Measurements from ENCODE around the gene BRPF1. TPM values are rescaled to one million over a fixed set of nuclear protein-coding genes. Genes with fewer than 3 reads are reported as not detected.

BRPF1 gene
- polyA plus RNA-seq, 1 of the 3 experiments (the other 2 are of a cell fraction), result 13.0 TPM

GRCh38 chr3:9779075-9779593 lies 47.6 kb downstream of the BRPF1 start:
- POLR2A ChIA-PET, result interaction anchor here (1.1 kb wide), 1 partner anchor 9 kb away, joined by 4 read pairs; the partner anchor contains the start of gene CAMK1

More at GRCh38 chr3:9779075-9779593, 47.6 kb downstream of the BRPF1 start:
- Histone ChIP-seq H3K27ac (ENCODE audit: low read depth in 2 of 2, low read length in 1 of 2) (no peak overlapping the region), H3K79me2 (ENCODE audit: insufficient read depth) (no peaks in the 10 kb centered on the region), H2AFZ (ENCODE audit: low read depth) (no peak overlapping the region), H3K9me2 (no peaks in the 10 kb centered on the region), H3K9me3 (no peaks in the 10 kb centered on the region), H4K20me1 (ENCODE audit: insufficient read depth) (no peaks in the 10 kb centered on the region), H3F3A (replicated peaks; ENCODE audit: insufficient read depth) (peaks cover 13% of the 10 kb centered on the region), H3K36me3 (replicated peaks in 1 of 2; ENCODE audit: control insufficient read depth in 1 of 2, insufficient read depth in 2 of 2, low read length in 1 of 2) (peaks cover 13 to 26% of the 10 kb centered on the region in 2 experiments), H3K4me2 (no peak overlapping the region), H3K4me3 (ENCODE audit: low read depth in 2 of 2, low read length in 1 of 2) (no peak overlapping the region), H3K9ac (no peak overlapping the region), H3K27me3 (ENCODE audit: insufficient read depth) (no peaks in the 10 kb centered on the region), H3K4me1 (ENCODE audit: control insufficient read depth in 1 of 2, insufficient read depth in 2 of 2, low read depth in 1 of 2, low read length in 1 of 2) (no peaks in the 10 kb centered on the region)
- TF ChIP-seq PBX3 (IDR thresholded peaks at IDR 0.05) (no peak), FOSL2 (IDR thresholded peaks at IDR 0.05; ENCODE audit: borderline replicate concordance, low read depth) (no peak), USF1 (IDR thresholded peaks at IDR 0.05; ENCODE audit: borderline replicate concordance, low read depth) (no peak), EZH2phosphoT487 (IDR thresholded peaks at IDR 0.05; ENCODE audit: borderline replicate concordance, low read depth) (no peak), NFIC (IDR thresholded peaks at IDR 0.05; ENCODE audit: borderline replicate concordance) (no peak), USF2 (IDR thresholded peaks at IDR 0.05; ENCODE audit: borderline replicate concordance, low read depth, low read length) (no peak), REST (IDR thresholded peaks at IDR 0.05; ENCODE audit: low read depth, low read length) (no peak), ELF1 (IDR thresholded peaks at IDR 0.05) (no peak), RAD21 (IDR thresholded peaks at IDR 0.05; ENCODE audit: low read length) (no peak), EP300 (IDR thresholded peaks at IDR 0.05; ENCODE audit: borderline replicate concordance in 1 of 2, low read depth in 1 of 2, low read length in 1 of 2) (no peak), ZBTB33 (IDR thresholded peaks at IDR 0.05; ENCODE audit: borderline replicate concordance, low read depth) (no peak), TEAD4 (IDR thresholded peaks at IDR 0.05; ENCODE audit: borderline replicate concordance, insufficient read depth) (no peak), YY1 (IDR thresholded peaks at IDR 0.05; ENCODE audit: low read depth) (no peak), IRF3 (IDR thresholded peaks at IDR 0.05; ENCODE audit: low read depth, low read length) (no peak), SIN3A (IDR thresholded peaks at IDR 0.05; ENCODE audit: borderline replicate concordance, low read depth, low read length) (no peak), SMC3 (IDR thresholded peaks at IDR 0.05; ENCODE audit: low read depth, low read length) (no peak), MXI1 (IDR thresholded peaks at IDR 0.05; ENCODE audit: low read depth, low read length) (no peak), CHD2 (IDR thresholded peaks at IDR 0.05; ENCODE audit: low read length, partially characterized antibody) (no peak)
- 91% methylated on average over 5 of the region's 6 CpGs for WGBS (ENCODE audit: low lambda C conversion rate)
- CTCF ChIA-PET, result no interaction called here
- no peak for DNase-seq
